ENCODE results near the gene TOPBP1.

GRCh38 chr3:133641254-133641653 is 20.5 kb downstream of the TOPBP1 start:
- TF ChIP-seq, protein P1, sequence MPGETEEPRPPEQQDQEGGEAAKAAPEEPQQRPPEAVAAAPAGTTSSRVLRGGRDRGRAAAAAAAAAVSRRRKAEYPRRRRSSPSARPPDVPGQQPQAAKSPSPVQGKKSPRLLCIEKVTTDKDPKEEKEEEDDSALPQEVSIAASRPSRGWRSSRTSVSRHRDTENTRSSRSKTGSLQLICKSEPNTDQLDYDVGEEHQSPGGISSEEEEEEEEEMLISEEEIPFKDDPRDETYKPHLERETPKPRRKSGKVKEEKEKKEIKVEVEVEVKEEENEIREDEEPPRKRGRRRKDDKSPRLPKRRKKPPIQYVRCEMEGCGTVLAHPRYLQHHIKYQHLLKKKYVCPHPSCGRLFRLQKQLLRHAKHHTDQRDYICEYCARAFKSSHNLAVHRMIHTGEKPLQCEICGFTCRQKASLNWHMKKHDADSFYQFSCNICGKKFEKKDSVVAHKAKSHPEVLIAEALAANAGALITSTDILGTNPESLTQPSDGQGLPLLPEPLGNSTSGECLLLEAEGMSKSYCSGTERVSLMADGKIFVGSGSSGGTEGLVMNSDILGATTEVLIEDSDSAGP (CRISPR knock-in tag; IDR thresholded peaks at IDR 0.05): no peak
- no peak for TF ChIP-seq PCBP1 (IDR thresholded peaks at IDR 0.05; ENCODE audit: low read depth, low read length, poor library complexity, severe bottlenecking)
- no peak for TF ChIP-seq ERF (CRISPR knock-in tag; IDR thresholded peaks at IDR 0.05)
- TF ChIP-seq TCF7 (IDR thresholded peaks at IDR 0.05; ENCODE audit: borderline replicate concordance): no peak
- TF ChIP-seq HDAC6 (IDR thresholded peaks at IDR 0.05; ENCODE audit: low read depth, low read length): no peak
- no peak for TF ChIP-seq TRIM28 (IDR thresholded peaks at IDR 0.05)
- TF ChIP-seq HCFC1 (IDR thresholded peaks at IDR 0.05; ENCODE audit: low read depth, low read length): no peak
- TF ChIP-seq, protein P2, sequence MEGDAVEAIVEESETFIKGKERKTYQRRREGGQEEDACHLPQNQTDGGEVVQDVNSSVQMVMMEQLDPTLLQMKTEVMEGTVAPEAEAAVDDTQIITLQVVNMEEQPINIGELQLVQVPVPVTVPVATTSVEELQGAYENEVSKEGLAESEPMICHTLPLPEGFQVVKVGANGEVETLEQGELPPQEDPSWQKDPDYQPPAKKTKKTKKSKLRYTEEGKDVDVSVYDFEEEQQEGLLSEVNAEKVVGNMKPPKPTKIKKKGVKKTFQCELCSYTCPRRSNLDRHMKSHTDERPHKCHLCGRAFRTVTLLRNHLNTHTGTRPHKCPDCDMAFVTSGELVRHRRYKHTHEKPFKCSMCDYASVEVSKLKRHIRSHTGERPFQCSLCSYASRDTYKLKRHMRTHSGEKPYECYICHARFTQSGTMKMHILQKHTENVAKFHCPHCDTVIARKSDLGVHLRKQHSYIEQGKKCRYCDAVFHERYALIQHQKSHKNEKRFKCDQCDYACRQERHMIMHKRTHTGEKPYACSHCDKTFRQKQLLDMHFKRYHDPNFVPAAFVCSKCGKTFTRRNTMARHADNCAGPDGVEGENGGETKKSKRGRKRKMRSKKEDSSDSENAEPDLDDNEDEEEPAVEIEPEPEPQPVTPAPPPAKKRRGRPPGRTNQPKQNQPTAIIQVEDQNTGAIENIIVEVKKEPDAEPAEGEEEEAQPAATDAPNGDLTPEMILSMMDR (IDR thresholded peaks at IDR 0.05 in 2 of 3, conservative IDR thresholded peaks at IDR 0.05 in 1 of 3; ENCODE audit: insufficient read depth in 2 of 3, low read depth in 1 of 3, low read length in 3 of 3): no peak
